A673 (cell line): ENCODE results near the gene KRT80.

ENCODE experiments used
- CTCF ChIP-seq: fragments of 300-800, 200-600 bp; sonication (generic); conservative IDR thresholded peaks from 2 replicates; pipeline ENCODE4 v1.5.1; 2017; ENCODE audit warnings: low read depth, mild to moderate bottlenecking, antibody characterized with exemption, low read length, moderate library complexity, mixed read lengths
- EZH2 ChIP-seq: fragments of 200-600 bp; sonication (generic); IDR thresholded peaks from 2 replicates; pipeline ENCODE4 v1.6.1; 2017; ENCODE audit warnings: borderline replicate concordance, low read depth, mild to moderate bottlenecking, mixed read lengths, antibody characterized with exemption, low read length; ENCODE audit not compliant: poor library complexity, severe bottlenecking

DNA sequence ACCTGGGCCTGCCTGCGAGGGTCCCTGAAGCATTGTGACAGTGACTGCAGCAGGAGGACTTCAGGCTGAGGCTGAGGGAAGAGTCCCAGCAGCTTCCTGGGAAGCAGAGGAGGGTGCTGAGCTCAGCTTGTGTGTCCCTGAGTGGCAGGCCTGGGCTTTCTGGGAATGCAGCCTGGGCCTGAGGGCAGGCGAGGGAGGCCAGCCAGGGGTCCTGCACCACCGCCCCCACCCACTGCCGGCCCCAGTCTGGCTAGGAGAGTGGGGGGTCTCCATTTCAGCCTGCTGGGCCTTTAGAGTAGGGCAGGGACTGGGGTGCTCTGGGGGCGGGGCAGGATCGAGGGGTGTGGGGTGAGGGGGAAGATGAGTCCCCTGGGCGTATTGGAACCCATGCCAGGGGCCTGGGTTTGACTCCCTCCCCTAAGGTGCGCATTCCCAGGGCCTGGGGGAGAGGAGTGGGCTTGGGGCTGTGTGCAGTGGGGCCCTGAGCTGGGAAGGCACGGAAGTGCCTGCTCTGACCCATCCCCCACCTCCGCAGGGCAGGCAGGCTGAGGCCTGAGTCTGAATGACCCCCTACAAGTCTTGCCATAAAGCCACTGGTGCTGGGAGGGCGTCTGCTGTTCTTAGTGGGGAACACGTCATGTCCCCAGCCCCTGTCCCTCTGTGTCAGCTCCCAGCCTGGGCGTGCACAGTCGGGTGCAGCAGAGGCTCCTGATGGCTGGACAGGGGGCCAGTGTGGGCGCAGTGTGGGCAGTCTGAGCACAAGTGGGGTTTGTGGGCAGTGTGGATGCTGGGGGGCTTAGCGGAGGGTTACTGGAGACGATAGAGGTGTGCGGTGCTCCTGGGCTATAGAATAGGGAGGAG lies 46.4 kb downstream of the KRT80 start:
- no peak for TF ChIP-seq CTCF
- TF ChIP-seq EZH2 = no peak
